HL-60 (cell line): ENCODE results near the gene RIBC1.

ENCODE experiments used
- DNase-seq, 2 experiments: peaks; one replicate each; pipeline ENCODE4 v3.0.0-alpha.2; 2010 to 2020; ENCODE audit warnings: low read depth in 1 of 2, low spot score in 1 of 2
- H3K27ac ChIP-seq: fragments of 250-450 bp; sonication (Bioruptor Pico); replicated peaks from 2 replicates; pipeline ENCODE4 v1.5.1; 2020; ENCODE audit warnings: mild to moderate bottlenecking, moderate library complexity
- H3K27me3 ChIP-seq: fragments of 250-450 bp; sonication (Bioruptor Pico); 2 replicates; pipeline ENCODE4 v1.5.1; 2021; ENCODE audit warnings: mild to moderate bottlenecking, moderate library complexity; ENCODE audit not compliant: insufficient read depth, poor library complexity, severe bottlenecking
- H3K4me3 ChIP-seq: replicated peaks from 2 replicates; pipeline ENCODE4 v1.5.1; 2011; ENCODE audit warnings: mild to moderate bottlenecking, control low read depth, low read length; ENCODE audit not compliant: insufficient read depth
- CTCF ChIP-seq: IDR thresholded peaks from one replicate; pipeline ENCODE4 v1.5.1; 2011; ENCODE audit warnings: low read length, control low read depth, inconsistent platforms; ENCODE audit not compliant: insufficient read depth
- GABPA ChIP-seq: IDR thresholded peaks from 2 replicates; pipeline ENCODE4 v1.6.1; 2012; ENCODE audit warnings: low read depth
- POLR2AphosphoS5 ChIP-seq: IDR thresholded peaks from 2 replicates; pipeline ENCODE4 v1.6.1; 2012; ENCODE audit warnings: low read depth
- REST ChIP-seq: IDR thresholded peaks from 2 replicates; pipeline ENCODE4 v1.6.1; 2012; ENCODE audit warnings: low read depth; ENCODE audit not compliant: insufficient replicate concordance
- SPI1 ChIP-seq: IDR thresholded peaks from 2 replicates; pipeline ENCODE4 v1.6.1; 2012; ENCODE audit warnings: low read depth, mild to moderate bottlenecking, borderline replicate concordance

The RIBC1 gene

GRCh38 chrX:53449632-53450031, 27.0 kb downstream of the RIBC1 start:
- H3K27ac ChIP-seq = no peak overlapping the region
- no peak overlapping the region for H3K4me3 ChIP-seq
- TF ChIP-seq CTCF = no peak
- TF ChIP-seq GABPA = no peak
- no peak for TF ChIP-seq REST
- no peak for TF ChIP-seq POLR2AphosphoS5
- TF ChIP-seq SPI1 = no peak
- no peaks in the 10 kb centered on the region for H3K27me3 ChIP-seq
- DNase-seq = no peak

DNA sequence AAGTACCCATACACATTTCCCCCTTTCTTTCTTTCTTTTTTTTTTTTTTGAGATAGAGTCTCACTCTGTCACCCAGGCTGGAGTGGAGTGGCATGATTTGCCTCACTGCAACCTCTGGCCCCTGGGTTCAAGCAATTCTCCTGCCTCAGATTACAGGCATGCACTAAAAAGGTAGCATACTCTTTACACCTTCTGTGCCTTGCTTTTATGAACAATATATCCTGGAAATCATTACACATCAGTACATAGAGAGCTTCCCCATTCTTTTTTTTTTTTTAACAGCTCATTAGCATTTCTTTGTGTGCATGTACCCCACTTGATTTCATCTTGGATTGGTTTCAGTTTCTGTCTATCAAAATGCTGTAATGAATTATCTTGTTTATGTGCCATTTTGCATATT, 30.1 kb downstream of the RIBC1 start:
- TF ChIP-seq POLR2AphosphoS5 (no peak), SPI1 (no peak), GABPA (no peak), REST (no peak), CTCF (no peak)
- Histone ChIP-seq H3K4me3 (no peak overlapping the region), H3K27me3 (no peaks in the 10 kb centered on the region), H3K27ac (no peak overlapping the region)
- DNase-seq = no peak

- H3K27ac ChIP-seq = no peak overlapping the region
- H3K27me3 ChIP-seq = no peaks in the 10 kb centered on the region
- TF ChIP-seq SPI1 (no peak), POLR2AphosphoS5 (no peak), REST (no peak), CTCF (no peak), GABPA (no peak)
- H3K4me3 ChIP-seq = no peak overlapping the region
- DNase-seq = no peak
These were observed 33.6 kb downstream of the RIBC1 start for GRCh38 chrX:53456254-53456653.
